LNCaP clone FGC (cell line): ENCODE results near the gene CHMP1A.

Experiments
- DNase-seq: peaks from one replicate; pipeline ENCODE4 v3.0.0-alpha.2; 2011; ENCODE audit warnings: low read depth
- H3K4me3 ChIP-seq: 2 replicates; pipeline ENCODE4 v1.5.1; 2011; ENCODE audit warnings: mild to moderate bottlenecking, low read depth, low read length, control low read depth
- CTCF ChIP-seq: IDR thresholded peaks from 2 replicates; pipeline ENCODE4 v1.5.1; 2012; ENCODE audit warnings: mild to moderate bottlenecking; ENCODE audit not compliant: control insufficient read depth, insufficient read depth; ENCODE audit errors: extremely low read depth

CHMP1A gene

GRCh38 chr16:89602273-89602951, 55.1 kb downstream of the CHMP1A start:
- no peak overlapping the region for H3K4me3 ChIP-seq
- DNase-seq = no peak
- TF ChIP-seq CTCF = no peak

GRCh38 chr16:89601906-89602272, 55.6 kb downstream of the CHMP1A start:
- H3K4me3 ChIP-seq = no peak overlapping the region
- TF ChIP-seq CTCF = no peak
- DNase-seq = no peak

GRCh38 chr16:89600956-89601355, 56.6 kb downstream of the CHMP1A start:
- TF ChIP-seq CTCF = no peak
- no peak for DNase-seq
- no peak overlapping the region for H3K4me3 ChIP-seq

GRCh38 chr16:89600427-89600826, 57.1 kb downstream of the CHMP1A start:
- no peak for TF ChIP-seq CTCF
- DNase-seq = no peak
- no peak overlapping the region for H3K4me3 ChIP-seq

GRCh38 chr16:89599902-89600301, 57.6 kb downstream of the CHMP1A start:
- DNase-seq = no peak
- no peak overlapping the region for H3K4me3 ChIP-seq
- no peak for TF ChIP-seq CTCF

- peak; percentile 43 for TF ChIP-seq CTCF
- H3K4me3 ChIP-seq = no peak overlapping the region
- DNase-seq = no peak
Observed at GRCh38 chr16:89599451-89599858, 58.1 kb downstream of the CHMP1A start.

GRCh38 chr16:89598199-89598598, 59.3 kb downstream of the CHMP1A start:
- no peak for DNase-seq
- no peak overlapping the region for H3K4me3 ChIP-seq
- TF ChIP-seq CTCF = no peak
